ENCODE data around the gene SLC47A2.

- TF ChIP-seq POLR2A (IDR thresholded peaks at IDR 0.05) (no peak), POLR2AphosphoS5 (IDR thresholded peaks at IDR 0.05) (no peak)
- TF ChIP-seq, protein P1, sequence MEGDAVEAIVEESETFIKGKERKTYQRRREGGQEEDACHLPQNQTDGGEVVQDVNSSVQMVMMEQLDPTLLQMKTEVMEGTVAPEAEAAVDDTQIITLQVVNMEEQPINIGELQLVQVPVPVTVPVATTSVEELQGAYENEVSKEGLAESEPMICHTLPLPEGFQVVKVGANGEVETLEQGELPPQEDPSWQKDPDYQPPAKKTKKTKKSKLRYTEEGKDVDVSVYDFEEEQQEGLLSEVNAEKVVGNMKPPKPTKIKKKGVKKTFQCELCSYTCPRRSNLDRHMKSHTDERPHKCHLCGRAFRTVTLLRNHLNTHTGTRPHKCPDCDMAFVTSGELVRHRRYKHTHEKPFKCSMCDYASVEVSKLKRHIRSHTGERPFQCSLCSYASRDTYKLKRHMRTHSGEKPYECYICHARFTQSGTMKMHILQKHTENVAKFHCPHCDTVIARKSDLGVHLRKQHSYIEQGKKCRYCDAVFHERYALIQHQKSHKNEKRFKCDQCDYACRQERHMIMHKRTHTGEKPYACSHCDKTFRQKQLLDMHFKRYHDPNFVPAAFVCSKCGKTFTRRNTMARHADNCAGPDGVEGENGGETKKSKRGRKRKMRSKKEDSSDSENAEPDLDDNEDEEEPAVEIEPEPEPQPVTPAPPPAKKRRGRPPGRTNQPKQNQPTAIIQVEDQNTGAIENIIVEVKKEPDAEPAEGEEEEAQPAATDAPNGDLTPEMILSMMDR (IDR thresholded peaks at IDR 0.05), result no peak
Observed at GRCh38 chr17:19714542-19715411, 1.6 kb downstream of the SLC47A2 start.
